Astrocyte (in vitro differentiated cells and primary cell): ENCODE results near the gene SERPINB13.
"Not testable (repeated sequence)": the region's sequence is repeated elsewhere in the genome, so short reads cannot be mapped to it uniquely, and the experiment has no call there.

Experiments used
- EZH2 ChIP-seq: IDR thresholded peaks from 2 replicates; pipeline ENCODE4 v1.6.1; 2012; ENCODE audit warnings: mild to moderate bottlenecking, low read length, inconsistent platforms; ENCODE audit not compliant: insufficient read depth
- TF ChIP-seq, protein P1 (sequence below): IDR thresholded peaks from 2 replicates; pipeline ENCODE4 v1.5.1; 2011; ENCODE audit warnings: low read depth, mild to moderate bottlenecking, inconsistent platforms, low read length, moderate library complexity; ENCODE audit not compliant: insufficient read depth

DNA sequence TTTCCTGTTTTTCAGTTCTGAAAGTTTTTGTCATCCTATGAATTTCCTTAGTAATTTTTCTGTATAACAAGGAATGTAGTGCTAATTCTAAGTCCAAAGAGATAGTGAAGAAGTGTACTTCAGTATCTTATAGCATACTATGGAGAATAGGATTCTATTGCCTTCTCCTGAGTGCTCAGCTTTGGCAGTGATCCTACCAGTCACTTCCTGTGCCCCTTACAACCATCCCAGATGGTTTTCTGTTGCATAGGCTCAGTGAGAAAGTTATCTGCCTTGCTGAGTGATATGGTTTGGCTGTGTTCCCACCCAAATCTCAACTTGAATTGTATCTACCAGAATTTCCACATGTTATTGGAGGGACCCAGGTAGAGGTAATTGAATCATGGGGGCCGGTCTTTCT is 57.6 kb downstream of the SERPINB13 start:
- TF ChIP-seq, protein P1, sequence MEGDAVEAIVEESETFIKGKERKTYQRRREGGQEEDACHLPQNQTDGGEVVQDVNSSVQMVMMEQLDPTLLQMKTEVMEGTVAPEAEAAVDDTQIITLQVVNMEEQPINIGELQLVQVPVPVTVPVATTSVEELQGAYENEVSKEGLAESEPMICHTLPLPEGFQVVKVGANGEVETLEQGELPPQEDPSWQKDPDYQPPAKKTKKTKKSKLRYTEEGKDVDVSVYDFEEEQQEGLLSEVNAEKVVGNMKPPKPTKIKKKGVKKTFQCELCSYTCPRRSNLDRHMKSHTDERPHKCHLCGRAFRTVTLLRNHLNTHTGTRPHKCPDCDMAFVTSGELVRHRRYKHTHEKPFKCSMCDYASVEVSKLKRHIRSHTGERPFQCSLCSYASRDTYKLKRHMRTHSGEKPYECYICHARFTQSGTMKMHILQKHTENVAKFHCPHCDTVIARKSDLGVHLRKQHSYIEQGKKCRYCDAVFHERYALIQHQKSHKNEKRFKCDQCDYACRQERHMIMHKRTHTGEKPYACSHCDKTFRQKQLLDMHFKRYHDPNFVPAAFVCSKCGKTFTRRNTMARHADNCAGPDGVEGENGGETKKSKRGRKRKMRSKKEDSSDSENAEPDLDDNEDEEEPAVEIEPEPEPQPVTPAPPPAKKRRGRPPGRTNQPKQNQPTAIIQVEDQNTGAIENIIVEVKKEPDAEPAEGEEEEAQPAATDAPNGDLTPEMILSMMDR, result not testable (repeated sequence)
- not testable (repeated sequence) for TF ChIP-seq EZH2
